GM12873 (cell line): Measurements from ENCODE around the gene STK17B.

Experiments used
- CTCF ChIP-seq: IDR thresholded peaks from 2 replicates; pipeline ENCODE4 v1.5.1; 2012; ENCODE audit warnings: low read depth, mild to moderate bottlenecking, moderate library complexity, low read length, control low read depth; ENCODE audit not compliant: insufficient read depth; ENCODE audit errors: missing control alignments

STK17B gene

GRCh38 chr2:196142825-196143224, 28.6 kb downstream of the STK17B start:
- TF ChIP-seq CTCF: no peak

DNA sequence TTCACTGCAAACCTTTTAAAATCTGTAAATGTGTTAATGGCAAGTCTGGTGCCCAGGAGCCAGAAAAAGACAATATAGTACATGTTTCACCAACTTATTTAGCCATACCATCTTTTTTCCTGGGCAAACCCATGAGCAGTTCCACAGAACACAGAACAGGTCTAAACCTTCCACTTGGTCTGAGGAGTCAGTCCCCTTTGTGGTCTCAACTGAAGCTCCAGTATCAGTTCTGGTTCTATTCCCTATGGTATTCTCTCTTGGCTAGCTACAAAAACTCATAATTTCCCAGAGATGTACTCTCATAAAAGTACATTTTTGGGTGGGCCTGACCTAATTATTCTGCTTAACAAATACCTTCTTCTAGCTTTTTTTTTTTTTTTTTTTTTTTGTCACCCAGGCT, 31.2 kb downstream of the STK17B start:
- TF ChIP-seq CTCF: no peak

DNA sequence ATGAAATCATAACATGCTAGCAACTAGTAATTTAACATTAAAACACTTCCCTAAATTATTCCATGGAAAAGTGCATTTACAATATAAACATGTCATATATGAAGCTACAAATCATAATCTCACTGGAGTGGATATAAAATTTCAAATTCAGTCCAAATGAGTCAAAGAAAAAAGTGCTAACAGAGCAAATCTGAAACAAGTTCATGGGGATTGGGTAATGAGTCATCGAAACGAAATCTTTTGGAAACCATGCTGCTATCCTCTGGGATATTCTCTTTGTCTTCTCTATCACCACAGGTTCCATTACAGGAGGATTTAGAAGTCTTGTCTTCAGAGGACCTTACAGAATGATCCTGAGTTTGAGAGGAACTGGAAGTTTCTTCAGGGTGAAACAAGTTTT, 34.1 kb downstream of the STK17B start:
- no peak for TF ChIP-seq CTCF

DNA sequence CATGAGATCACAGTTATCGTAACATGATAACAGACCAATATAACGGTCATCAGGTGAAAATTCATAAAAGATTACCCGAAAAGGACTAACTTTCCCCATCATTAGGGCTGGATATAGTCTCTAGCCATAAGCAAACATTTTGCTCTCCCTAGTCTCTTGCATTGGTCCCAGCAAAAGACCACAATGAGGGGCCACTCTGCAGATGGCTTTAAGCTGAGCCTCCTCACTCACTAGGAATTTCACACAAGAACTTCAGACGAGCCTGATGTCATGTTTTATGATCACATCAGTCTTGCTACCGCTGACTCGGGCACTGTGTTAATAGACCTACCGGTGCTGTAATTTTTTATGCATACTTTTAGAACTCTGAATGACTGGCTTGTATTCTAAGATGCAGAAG, 35.2 kb downstream of the STK17B start:
- TF ChIP-seq CTCF: no peak

DNA sequence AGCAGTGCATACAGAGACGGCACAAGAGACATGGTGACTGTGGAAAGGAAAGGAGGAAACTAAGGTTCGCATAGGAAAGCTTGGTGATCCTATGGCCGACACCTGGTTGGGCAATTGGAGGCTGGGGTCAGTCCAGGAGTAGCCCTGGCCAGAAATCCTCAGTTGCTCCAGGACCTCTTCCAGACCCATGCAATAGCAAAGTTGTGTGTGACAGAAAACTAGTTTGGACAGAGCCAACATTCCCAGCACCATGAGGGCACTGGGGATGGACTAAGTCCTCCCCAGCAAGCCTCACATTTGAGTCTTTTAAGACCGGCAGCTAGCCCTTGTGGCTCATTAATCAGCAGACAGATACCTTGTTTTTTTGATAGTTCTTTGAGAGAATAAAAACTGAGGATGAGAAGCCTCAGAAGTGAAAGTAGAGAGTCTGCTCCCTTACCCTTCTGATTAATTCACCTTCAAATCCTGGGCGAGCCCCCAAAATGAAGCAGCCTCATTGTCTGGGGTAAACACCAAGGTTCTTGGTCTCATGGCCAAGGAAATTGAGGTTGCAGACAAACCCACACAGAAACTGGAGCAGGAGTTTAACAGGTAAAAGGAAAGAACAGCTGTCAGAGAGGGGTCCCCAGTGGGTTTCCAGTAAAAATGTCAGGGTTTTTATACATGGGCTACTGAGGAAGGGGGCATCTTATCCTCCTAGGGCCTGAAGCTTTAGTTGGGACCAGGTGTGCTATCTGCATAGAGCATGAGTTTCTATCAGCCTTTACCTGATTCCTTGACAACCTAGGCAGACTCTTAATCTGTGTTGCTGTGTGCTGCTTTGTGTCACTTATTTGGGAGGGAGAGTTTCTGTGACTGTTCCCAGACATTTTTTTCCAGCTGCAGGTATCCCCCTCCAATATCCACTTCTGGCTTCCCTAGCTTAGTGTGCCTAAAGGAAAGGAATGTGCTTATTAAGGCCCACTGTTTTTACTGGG, 39.1 kb downstream of the STK17B start:
- no peak for TF ChIP-seq CTCF

GRCh38 chr2:196131384-196131937, 39.9 kb downstream of the STK17B start:
- peak; percentile 69 for TF ChIP-seq CTCF

DNA sequence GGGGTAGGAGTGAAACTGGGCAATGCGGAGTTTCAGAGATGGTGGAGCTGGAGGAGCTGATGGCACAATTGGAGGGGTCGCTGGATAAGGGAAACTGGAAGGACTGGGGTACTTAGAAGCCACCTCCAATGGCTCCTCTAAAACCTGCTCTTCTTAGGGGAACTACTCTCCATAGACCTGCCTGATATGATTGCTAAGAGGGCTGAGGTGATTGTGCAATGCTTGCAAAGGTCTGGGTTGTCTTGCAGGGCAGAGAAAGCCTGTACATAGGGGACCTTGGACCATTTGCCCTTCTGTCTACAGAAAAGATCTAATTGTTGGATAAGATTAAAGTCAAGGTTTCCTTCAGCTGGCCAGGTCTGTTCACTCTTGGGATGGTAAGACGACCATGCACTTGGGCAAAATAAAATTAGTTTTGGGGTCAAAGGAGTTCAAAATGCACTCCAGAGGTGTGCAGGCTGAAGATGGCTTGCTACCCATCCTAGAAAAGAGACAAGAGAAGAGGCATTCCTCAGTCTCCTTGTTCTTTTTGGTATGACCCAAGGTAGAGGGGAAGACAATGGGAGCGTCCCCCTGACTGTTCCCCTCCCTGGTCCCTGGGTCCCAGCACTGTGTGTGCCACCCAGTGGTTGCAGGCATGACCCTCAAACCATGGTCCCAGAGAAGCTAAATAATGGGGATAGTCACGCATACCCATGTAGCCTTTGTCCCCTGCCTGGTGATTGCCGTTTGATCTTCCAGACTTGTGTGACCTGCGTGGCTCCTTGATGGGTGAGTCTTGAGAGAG, 41.1 kb downstream of the STK17B start:
- TF ChIP-seq CTCF: no peak
